ENCODE data around the gene TUBAL3.

GRCh38 chr10:5450605-5451384, 46.2 kb upstream of the TUBAL3 start:
- TF ChIP-seq CTCF (IDR thresholded peaks at IDR 0.05 in 8 of 11, conservative IDR thresholded peaks at IDR 0.05 in 3 of 11) (no peak), POLR2AphosphoS5 (IDR thresholded peaks at IDR 0.05) (no peak)

Measured in spleen (tissue), 7 donors.